RWPE1 (cell line): ENCODE data around the gene KDELR1.

ENCODE experiments used
- CTCF ChIA-PET: fragments of 350-600 bp; sonication (Branson Sonifier 250); formaldehyde crosslinking; extraction: SDS; loops from one replicate; lab custom pipeline; 2021; lab: Yijun Ruan, JAX
- POLR2A ChIA-PET: fragments of 400-600 bp; formaldehyde crosslinking; extraction: SDS; loops from one replicate; lab custom pipeline; 2020; ENCODE audit warnings: antibody characterized with exemption; ENCODE audit not compliant: low non-redundant PET; lab: Yijun Ruan, JAX
- DNase-seq: peaks from one replicate; pipeline ENCODE4 v3.0.0; 2012; ENCODE audit warnings: low spot score
- H3K27ac ChIP-seq: fragments of 450-650 bp; 2 replicates; pipeline ENCODE4 v1.5.1; 2017
- TF ChIP-seq, protein P1 (sequence below): fragments of 450-650 bp; conservative IDR thresholded peaks from 2 replicates; pipeline ENCODE4 v1.5.1; 2017; ENCODE audit warnings: low read depth, mild to moderate bottlenecking

Gene KDELR1

DNA sequence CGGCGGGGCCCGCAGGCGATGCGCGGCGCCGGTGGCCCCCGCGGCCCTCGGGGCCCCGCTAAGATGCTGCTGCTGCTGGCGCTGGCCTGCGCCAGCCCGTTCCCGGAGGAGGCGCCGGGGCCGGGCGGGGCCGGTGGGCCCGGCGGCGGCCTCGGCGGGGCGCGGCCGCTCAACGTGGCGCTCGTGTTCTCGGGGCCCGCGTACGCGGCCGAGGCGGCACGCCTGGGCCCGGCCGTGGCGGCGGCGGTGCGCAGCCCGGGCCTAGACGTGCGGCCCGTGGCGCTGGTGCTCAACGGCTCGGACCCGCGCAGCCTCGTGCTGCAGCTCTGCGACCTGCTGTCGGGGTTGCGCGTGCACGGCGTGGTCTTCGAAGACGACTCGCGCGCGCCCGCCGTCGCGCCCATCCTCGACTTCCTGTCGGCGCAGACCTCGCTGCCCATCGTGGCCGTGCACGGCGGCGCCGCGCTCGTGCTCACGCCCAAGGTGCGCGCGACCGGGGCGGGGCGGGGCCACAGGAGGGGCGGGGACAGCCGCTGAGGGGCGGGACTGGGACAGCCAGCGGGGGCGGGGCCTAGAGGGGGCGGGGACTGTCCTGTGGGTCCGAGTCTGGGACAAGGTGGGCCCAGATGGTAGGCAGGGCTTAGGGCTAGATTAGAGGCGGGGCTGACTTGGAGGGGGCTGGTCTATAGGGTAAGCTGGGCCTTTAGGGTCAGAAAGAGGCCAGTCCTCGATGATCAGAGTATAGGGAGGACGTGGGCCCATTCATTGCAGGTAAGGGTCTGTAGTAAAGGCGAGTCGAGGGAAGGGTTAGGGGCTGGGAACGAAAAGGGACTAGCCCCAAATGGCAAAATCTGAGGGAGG is 7.3 kb upstream of the KDELR1 start:
- POLR2A ChIA-PET: no interaction called here
- CTCF ChIA-PET: no interaction called here
- peak; percentile 84 for DNase-seq
- TF ChIP-seq, protein P1, sequence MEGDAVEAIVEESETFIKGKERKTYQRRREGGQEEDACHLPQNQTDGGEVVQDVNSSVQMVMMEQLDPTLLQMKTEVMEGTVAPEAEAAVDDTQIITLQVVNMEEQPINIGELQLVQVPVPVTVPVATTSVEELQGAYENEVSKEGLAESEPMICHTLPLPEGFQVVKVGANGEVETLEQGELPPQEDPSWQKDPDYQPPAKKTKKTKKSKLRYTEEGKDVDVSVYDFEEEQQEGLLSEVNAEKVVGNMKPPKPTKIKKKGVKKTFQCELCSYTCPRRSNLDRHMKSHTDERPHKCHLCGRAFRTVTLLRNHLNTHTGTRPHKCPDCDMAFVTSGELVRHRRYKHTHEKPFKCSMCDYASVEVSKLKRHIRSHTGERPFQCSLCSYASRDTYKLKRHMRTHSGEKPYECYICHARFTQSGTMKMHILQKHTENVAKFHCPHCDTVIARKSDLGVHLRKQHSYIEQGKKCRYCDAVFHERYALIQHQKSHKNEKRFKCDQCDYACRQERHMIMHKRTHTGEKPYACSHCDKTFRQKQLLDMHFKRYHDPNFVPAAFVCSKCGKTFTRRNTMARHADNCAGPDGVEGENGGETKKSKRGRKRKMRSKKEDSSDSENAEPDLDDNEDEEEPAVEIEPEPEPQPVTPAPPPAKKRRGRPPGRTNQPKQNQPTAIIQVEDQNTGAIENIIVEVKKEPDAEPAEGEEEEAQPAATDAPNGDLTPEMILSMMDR: no peak
- peak overlapping the region; percentile 88 for H3K27ac ChIP-seq

DNA sequence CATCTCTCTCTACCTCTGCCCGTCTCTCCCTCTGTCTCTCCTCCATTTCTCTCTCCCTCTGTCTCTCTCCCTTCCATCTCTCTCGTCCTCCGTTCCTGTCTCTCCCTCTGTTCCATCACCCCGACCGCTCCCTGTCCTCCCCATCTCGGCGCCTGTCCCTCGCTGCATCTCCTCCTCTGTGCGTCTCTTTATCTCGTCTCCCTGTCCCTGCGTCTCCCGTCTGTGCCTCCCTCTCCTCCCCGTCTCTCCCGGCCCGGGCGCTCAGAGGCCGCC is 6.7 kb upstream of the KDELR1 start:
- DNase-seq: no peak
- CTCF ChIA-PET: no interaction called here
- H3K27ac ChIP-seq: peak overlapping the region; percentile 88
- POLR2A ChIA-PET: no interaction called here
- TF ChIP-seq, protein P1: no peak

- DNase-seq: no peak
- H3K27ac ChIP-seq: peak overlapping the region; percentile 88
- TF ChIP-seq, protein P1: no peak
- CTCF ChIA-PET: no interaction called here
- POLR2A ChIA-PET: no interaction called here
Measured at GRCh38 chr19:48397263-48398101, 6.1 kb upstream of the KDELR1 start.

- DNase-seq: no peak
- ChIA-PET POLR2A (no interaction called here), CTCF (no interaction called here)
- TF ChIP-seq, protein P1: no peak
- peak overlapping the region; percentile 88 for H3K27ac ChIP-seq
Measured at GRCh38 chr19:48396824-48397176, 5.4 kb upstream of the KDELR1 start.

GRCh38 chr19:48396016-48396823 is 4.9 kb upstream of the KDELR1 start:
- no peak for DNase-seq
- ChIA-PET CTCF (interaction anchor here (0.6 to 0.7 kb wide), 2 partner anchors 76 to 329 kb away, joined by 3 to 4 read pairs; no protein-coding TSS in a partner anchor), POLR2A (interaction anchor here (0.6 to 1.0 kb wide), 2 partner anchors 74 to 185 kb away, joined by 3 to 13 read pairs; a partner anchor contains a TSS)
- TF ChIP-seq, protein P1: no peak
- H3K27ac ChIP-seq: peak overlapping the region; percentile 88; the same call in 1 of the 2 replicates

- ChIA-PET CTCF (interaction anchor here (0.6 to 0.7 kb wide), 2 partner anchors 76 to 329 kb away, joined by 3 to 4 read pairs; no protein-coding TSS in a partner anchor), POLR2A (interaction anchor here (0.6 to 1.0 kb wide), 2 partner anchors 74 to 185 kb away, joined by 3 to 13 read pairs; a partner anchor contains a TSS)
- TF ChIP-seq, protein P1: no peak
- DNase-seq: no peak
- no peak overlapping the region for H3K27ac ChIP-seq
Measured at GRCh38 chr19:48395499-48395898, 4.1 kb upstream of the KDELR1 start.
